GM21447 (cell line): ENCODE data around the gene ATG13.

Source experiments
- ATAC-seq: cut with Tn5 transposase; IDR thresholded peaks from one replicate; pipeline ENCODE4 v1.9.1; 2021; ENCODE audit not compliant: unreplicated experiment

Gene ATG13

DNA sequence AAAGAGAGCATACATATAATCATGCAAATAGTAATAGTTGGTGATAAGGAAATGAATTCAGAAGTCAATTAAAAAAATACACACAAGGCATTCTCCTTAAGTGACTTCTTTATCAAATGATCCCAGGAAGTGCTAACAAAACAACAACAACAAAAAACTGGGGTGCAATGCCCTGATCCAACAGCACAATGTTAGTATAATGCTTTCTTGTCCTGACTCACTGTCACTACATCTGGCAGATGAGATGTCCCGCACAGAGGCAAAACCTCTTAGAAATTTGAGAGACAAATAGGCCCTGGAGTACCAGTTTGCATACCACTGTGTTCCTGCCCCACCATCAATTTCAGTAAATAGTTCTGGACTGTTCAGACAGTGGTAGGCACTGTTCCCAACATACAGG, 12.6 kb upstream of the ATG13 start:
- ATAC-seq = no peak

DNA sequence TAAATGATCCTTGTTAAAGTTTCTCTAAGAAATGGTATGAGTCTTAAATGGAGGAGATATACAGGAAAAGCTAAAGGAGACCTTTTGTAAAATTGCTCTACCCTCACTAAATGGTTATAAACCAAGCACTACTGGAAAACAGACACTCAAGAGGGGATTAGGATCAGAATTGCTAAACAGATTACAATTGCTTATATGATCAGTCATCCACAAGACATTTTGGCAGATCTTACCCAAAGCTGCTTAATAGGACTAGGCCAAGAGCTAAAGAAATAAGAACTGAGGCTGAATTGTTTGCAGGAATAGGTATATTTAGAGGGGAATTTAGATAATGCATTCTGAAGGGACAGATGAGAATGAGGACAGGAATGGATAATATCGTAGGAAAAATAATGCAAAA, 9.8 kb upstream of the ATG13 start:
- no peak for ATAC-seq

DNA sequence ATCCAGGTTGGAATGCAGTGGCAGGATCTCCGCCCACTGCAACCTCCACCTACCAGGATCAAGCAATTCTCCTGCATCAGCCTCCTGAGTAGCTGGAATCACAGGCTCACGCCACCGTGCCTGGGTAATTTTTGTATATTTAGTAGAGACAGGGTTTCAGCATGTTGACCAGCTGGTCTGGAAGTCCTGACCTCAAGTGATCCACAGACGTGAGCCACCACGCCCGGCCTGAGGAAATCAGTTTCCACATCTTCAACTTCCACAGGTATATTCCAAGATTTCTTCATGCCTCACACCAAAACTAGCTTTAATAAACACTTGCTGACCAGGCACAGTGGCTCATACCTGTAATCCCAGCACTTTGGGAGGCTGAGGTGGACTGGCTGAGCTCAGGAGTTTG, 8.0 kb upstream of the ATG13 start:
- ATAC-seq = no peak

DNA sequence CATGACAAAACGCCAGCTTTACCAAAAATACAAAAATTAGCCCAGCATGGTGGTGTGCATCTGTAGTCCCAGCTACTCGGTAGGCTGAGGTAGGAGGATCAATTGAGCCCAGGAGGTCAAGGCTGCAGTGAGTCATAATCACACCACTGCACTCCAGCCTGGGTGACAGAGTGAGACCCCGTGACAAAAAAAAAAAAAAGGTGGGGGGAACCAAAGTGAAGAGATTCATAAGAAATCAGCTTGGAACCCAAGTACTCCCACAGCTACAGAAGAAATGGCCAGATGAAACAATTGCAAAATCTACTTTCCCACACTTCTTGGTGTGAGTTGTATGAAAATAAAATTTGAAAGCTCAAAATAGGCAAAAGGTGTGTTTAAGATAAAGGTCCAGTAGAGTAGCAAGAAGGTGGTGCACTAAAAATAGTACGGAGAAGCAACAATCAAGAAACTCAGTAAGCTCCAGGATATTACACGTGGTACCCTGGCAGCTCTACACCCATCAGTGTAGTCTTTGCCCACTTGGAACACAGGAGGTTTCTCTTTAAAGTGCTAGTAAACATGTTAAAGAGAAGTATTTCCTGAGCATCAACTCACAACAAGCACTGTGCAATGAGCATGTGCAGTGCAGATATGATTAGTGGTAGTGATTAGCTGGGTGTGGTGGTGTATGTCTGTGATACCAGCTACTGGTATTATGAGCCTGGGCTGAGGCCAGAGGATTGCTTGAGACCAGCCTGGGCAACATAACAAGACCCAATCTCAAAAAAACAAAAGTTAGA, 5.6 kb upstream of the ATG13 start:
- no peak for ATAC-seq

DNA sequence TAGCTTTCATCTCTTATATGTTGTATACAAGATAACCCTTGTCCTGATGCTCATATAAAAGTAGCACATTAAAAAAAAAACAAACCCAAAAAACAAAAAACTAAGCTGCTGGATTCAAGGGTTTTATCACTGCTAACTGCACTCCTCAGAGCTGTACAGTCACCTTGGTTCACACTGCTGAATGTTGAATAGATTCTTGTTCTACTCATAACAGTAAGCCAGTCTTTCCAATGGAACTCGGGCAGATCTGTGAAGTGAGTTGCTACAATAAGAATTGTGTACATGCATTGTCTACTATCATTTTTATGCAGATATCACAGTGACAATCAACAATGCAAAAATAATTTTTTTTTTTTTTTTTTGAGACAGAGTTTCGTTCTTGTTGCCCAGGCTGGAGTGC, 5.0 kb upstream of the ATG13 start:
- no peak for ATAC-seq

DNA sequence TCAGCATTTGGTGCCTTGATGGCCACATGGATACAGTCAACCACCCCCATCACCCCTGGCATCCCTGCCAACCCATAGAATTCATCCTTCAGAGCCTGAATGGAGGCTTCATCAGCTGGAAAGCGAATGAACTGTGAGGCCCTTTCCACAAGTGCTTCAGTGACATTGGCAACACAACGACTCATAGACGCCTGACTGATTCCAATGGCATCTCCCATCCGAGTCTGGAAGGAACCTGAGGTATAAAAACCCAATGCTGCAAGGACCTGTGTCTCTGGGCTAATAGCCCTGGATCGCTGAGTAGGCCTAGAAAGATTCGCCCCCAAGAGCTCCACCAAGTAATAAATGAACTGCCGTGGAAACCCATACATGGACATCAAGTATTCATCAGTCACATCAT, 1.6 kb upstream of the ATG13 start:
- ATAC-seq = no peak

DNA sequence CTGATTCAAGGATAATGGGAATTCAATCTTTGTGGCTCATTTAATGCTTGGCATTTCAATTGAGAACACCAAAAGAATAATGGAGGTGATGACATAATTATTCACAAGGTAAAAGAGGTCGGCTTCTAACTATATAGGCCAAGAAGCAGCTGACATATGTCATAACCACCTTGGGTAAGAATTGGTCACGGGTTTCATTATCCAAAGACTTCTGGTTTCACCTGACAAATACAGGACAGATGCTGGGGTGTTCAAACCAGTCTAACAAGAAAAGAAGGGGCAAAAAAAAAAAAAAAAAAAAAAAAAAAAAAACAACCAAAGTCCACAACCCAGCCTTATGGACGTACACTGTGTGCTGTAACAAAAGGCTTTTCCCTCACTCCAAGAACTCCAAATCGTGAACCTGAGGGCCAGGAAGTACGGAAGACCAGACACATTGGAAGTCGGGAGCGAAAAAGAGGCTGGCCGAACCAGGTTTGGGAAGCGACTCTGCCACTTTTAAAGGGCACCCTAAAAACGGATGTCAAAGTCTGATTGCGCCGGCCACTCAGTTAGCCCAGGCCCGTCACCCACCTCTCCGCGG, 711 bp upstream of the ATG13 start:
- peak; percentile 4 for ATAC-seq

DNA sequence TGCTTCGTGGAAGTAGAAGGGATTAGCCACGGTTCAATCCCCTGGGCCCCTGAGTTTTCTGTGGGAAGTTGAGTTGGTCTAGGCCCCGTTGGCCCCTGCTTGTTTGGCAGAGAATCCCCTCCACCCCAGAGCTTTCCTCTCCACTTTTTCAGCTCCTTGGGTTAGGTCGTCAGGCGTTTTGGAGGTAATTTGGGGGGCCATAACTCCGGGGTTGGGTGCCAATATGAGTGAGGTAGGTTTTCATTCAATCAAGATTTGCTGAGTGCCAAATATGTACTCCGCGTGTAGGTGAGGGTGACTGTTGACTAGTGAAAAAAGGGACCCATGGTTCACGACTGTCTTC, 590 bp downstream of the ATG13 start:
- ATAC-seq = no peak

DNA sequence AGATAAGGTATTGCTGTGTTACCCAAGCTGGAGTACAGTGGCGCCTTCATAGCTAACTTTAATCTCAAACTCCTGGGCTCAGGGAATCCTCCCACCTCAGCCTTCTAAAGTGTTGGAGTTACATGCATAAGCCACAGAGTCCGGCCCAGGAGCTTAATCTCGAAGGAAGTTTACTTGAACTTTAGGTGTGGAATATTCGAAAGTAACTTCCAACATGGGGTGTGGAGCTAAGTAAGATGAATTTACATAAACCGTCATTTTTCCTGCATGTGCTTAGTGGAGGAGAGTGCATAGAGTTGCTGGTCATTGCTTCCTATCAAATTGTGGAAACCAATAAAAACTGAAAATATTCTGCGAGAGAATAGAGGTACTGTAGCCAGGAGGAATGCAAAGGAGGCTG, 1.5 kb downstream of the ATG13 start:
- no peak for ATAC-seq

DNA sequence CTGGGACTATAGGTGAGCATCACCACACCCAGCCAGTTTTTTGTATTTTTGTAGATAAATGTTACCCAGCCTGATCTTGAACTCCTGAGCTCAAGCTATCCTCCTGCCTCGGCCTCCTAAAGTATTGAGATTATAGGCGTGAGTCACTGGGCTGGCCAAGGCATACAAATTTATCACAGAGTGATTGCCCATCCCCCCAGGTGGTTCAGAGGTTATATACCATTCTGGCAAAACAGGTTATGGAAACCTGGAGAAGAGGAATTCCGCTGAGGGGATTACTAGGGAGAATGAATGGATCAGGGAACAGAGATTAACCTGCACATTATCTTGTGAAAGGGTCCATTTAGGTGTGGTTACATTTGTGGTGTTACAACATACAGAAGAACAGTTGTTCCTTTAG, 8.1 kb downstream of the ATG13 start:
- ATAC-seq = no peak

DNA sequence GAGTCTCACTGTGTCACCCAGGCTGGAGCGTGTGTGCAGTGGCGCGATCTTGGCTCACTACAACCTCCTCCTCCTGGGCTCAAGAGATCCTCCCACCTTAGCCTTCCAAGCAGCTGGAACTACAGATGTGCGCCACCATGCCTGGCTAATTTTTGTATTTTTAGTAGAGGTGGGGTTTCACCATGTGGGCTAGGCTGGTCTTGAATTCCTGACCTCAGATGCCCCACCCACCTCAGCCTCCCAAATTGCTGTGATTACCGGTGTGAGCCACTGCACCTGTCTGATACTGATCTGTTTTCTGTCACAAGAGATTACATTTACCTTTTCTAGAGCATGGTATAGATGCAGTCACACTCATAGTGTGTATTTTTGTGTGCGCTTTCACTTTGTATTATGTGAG, 11.6 kb downstream of the ATG13 start:
- ATAC-seq = no peak

DNA sequence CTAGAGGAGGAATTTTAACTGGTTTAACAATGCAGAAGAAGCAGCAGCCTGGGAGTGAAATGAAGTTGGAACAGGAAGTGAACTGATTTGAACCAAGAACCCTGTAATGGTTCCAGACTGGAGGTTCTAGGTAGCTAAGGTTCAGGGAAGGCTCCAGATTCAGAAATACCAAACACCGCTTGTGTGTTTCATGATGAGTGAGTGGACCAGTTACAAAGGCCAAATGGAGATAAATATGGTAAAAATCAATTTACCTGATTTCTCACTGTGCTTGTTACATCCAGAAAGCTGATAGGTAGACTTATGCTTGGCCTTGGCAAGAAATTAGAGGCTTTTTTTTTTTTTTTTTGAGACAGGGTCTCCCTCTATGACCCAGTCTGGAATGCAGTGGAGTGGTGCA, 12.9 kb downstream of the ATG13 start:
- ATAC-seq = no peak

DNA sequence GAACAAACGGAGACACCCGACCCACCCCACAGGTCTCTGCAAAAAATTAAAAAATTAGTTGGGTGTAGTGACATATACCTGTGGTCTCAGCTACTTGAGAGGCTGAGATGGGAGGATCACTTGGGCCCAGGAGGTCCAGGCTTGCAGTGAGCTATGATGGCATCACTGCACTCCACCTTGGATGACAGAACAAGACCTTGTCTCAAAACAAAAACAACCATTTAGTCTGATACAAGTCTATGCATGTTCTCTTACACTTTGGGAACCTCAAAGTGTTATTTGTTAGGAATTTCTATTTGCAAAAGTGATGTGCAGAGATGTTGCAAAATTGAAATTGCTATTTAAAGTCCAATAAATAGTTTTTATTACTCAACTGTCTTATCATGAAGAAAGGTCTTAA, 14.3 kb downstream of the ATG13 start:
- ATAC-seq = no peak

DNA sequence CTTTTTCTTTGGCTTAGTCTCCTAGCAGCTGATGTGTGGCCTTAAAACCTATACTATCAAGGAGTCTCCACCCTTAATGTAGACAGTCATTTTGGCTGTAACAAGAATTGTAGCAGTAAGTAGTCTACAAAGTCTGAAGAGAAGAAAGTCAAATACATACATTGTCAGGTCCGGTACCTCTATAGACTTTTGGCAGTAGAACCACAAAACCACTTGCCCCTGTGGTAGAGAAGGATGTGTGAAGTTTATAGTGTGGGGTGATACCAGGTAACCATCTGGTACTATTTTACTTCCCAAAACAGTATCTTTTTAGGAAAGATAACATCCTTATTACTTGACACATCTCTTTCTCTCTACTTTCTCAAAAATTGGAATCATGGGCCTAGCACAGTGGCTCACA, 15.1 kb downstream of the ATG13 start:
- ATAC-seq = no peak

DNA sequence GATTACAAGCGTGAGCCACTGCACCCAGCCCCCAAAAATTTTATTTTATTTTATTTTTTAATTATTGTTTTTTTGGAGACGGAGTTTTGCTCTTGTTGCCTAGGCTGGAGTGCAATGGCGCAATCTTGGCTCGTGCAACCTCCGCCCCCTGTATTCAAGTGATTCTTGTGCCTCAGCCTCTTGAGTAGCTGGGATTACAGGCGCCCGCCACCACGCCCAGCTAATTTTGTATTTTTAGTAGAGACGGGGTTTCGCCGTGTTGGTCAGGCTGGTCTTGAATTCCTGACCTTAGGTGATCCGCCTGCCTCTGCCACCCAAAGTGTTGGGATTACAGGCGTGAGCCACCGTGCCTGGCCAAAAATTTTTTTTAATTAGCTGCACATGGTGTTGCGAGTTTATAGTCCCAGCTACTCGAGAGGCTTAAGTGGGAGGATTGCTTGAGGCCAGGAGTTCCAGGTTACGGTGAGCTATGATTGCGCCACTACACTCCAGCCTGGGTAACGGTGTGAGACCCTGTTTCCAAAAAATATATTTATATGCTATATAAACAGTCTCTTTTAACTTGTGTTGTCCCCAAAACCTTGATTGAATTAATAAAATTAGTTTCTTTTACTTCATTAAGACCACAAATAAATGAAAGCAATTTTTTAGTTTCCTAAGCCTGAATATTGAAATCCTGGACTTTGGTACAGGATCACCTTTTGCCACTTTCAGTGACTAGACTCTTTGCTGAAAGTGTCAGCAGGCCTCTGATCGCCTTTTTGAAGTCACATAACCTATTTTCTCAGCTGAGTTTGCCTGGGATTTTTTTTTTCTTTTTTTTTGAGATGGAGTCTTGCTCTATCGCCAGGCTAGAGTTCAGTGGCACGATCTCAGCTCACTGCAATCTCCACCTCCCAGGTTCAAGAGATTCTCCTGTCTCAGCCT, 16.2 kb downstream of the ATG13 start:
- ATAC-seq = no peak

DNA sequence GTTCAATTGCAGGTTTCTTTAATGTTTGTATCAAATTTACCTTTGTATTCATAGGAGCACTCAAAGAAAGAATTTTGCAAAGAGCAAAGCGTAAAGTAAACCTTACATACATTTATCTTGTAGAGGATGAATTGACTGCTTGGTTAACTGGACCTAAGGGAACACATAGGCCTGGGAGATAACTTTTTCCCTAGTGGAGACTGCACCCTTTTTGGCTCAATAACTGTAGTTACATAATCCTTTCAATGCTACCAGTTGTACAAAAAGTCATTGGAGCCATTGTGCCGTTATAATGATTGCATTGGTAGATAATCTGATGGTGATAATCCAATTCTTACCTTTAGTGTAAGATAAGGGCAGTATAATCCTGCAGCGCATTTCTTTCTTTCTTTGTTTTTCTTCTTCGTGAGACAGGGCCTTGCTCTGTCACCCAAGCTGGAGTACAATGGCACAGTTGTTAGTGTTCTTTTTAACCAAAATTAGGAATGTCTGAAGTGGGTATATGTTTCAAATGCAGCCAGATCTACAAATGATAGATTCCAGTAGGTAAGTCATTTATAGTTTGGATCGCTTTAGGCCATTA, 18.3 kb downstream of the ATG13 start:
- no peak for ATAC-seq

DNA sequence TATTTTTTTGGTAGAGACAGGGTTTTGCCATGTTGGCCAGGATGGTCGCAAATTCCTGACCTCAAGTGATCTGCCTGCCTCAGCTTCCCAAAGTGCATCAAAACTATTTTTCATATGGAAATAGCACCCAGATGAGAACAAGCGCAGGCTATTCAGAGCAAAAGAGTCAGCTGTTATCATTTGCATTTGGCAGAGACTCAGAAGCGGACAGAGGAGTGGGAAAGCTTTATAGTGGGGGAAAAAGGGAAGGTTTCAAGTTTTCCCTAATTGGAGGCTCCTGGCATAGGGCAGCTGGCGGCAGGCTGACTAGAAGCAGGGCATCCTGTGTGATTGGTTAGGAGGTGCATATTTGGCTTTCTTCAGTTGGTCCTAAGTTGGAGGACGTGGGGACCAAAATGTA, 20.2 kb downstream of the ATG13 start:
- ATAC-seq = no peak

DNA sequence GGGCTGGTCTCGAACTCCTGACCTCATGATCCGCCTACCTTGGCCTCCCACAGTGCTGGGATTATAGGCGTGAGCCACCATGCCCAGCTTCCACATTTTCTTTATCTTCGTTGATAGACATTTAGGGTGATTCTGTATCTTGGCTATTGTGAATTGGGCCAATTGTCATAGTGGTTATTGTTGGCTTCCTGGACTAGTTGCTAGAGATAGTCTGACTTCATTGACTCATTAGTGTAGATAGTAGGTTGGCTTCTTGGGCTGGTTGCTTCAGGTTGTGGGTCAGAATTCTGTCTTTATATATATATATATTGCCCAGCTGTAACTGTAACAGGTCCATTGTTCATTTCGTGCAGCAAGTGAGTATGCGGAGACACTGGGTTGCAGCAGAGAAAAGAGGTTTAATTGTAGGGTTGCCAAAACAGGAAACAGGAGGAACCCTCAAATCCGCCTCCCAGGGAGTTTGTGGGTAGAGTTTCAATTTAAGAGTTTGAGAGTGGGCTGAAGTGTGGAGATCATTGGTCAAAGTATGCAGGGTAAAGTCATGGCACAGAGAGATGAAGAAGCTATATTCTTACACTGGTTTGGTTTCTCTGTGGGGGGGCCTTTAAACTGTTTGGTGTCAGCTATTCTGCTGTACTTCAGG, 22.0 kb downstream of the ATG13 start:
- ATAC-seq = no peak

DNA sequence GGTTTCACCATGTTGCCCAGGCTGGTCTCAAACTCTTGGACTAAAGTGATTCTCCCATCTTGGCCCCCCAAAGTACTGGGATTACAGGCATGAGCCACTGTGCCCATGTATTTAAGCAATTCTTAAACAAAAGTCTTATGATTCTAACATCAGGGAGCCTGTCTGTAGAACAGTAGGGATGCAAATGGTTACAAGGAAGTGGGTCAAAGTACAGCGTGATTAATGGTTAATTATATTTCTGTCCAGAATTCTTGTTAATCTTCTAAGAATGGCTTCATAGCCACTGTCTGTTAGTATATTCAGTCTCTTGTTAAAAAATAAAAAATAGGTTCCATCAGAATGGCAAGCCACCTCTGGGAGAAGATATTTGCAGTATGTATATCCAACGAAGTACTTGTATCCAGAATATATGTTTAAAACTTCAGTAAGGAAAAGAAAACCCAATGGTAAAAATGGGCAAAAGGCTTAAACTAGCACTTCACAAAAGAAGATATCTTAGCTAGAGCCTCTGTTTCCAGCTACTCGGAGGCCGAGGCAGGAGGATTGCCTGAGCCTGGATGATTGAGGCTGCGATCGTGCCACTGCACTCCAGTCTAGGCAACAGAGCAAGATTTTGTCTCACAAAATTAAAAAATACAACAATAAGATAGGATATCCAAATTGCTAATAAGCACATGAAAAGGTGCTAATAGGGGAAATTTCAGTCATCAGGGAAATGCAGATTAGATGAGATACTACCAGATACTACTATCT, 22.9 kb downstream of the ATG13 start:
- no peak for ATAC-seq

DNA sequence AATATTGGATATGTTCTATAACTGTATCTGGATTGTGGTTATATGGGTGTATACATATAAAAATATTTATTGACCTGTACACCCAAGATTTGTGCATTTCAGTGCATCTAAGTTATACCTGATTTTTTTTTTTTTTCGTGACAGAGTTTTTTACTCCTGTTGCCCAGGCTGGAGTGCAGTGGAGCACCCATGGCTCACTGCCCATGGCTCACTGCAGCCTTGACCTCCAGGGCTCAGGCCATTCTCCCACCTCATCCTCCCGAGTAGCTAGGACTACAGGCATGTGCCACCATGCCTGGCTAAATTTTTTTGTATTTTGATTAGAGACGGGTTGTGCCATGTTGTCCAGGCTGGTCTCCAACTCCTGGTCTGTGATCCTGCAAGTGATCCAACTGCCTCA, 24.3 kb downstream of the ATG13 start:
- ATAC-seq = no peak
